Inferior parietal cortex (tissue), 1 donor: ENCODE measurements around the gene CAPN5.

Experiments
- DNase-seq: peaks from one replicate; pipeline ENCODE4 v3.0.0-alpha.2; 2016; ENCODE audit errors: extremely low spot score

The CAPN5 gene

GRCh38 chr11:77130763-77131513, 64.2 kb downstream of the CAPN5 start:
- DNase-seq: no peak

- DNase-seq: no peak
These were observed 64.8 kb downstream of the CAPN5 start for GRCh38 chr11:77131560-77131959.

- DNase-seq: no peak
These were observed 68.3 kb downstream of the CAPN5 start for GRCh38 chr11:77135069-77135468.

- no peak for DNase-seq
These were observed 69.3 kb downstream of the CAPN5 start for GRCh38 chr11:77136074-77136473.

GRCh38 chr11:77136784-77137420, 70.1 kb downstream of the CAPN5 start:
- no peak for DNase-seq

GRCh38 chr11:77137421-77137820, 70.7 kb downstream of the CAPN5 start:
- DNase-seq: no peak

- no peak for DNase-seq
These were observed 71.4 kb downstream of the CAPN5 start for GRCh38 chr11:77138106-77138649.

GRCh38 chr11:77139201-77139600, 72.4 kb downstream of the CAPN5 start:
- DNase-seq: no peak

- no peak for DNase-seq
These were observed 73.6 kb downstream of the CAPN5 start for GRCh38 chr11:77140231-77140851.

GRCh38 chr11:77141034-77141433, 74.3 kb downstream of the CAPN5 start:
- no peak for DNase-seq

- DNase-seq: no peak
These were observed 74.7 kb downstream of the CAPN5 start for GRCh38 chr11:77141475-77141874.

- DNase-seq: no peak
These were observed 75.6 kb downstream of the CAPN5 start for GRCh38 chr11:77142091-77142975.

GRCh38 chr11:77143405-77144020, 76.7 kb downstream of the CAPN5 start:
- no peak for DNase-seq

- no peak for DNase-seq
These were observed 77.6 kb downstream of the CAPN5 start for GRCh38 chr11:77144196-77144856.

- DNase-seq: no peak
These were observed 78.2 kb downstream of the CAPN5 start for GRCh38 chr11:77144857-77145428.

- DNase-seq: no peak
These were observed 79.7 kb downstream of the CAPN5 start for GRCh38 chr11:77146261-77147035.

- DNase-seq: no peak
These were observed 80.2 kb downstream of the CAPN5 start for GRCh38 chr11:77147036-77147315.

GRCh38 chr11:77147668-77148321, 81.0 kb downstream of the CAPN5 start:
- DNase-seq: no peak
